HepG2 (cell line): ENCODE data around the gene KIF6. TPM values are rescaled to one million over a fixed set of nuclear protein-coding genes. Genes with fewer than 3 reads are reported as not detected.

Experiments used
- HOXA5 ChIP-seq: sonication (generic); formaldehyde crosslinking; IDR thresholded peaks from 2 replicates; pipeline ENCODE4 v1.4.0; 2020; ENCODE audit warnings: missing genetic modification reagents
- NAIF1 ChIP-seq: sonication (generic); formaldehyde crosslinking; IDR thresholded peaks from 2 replicates; pipeline ENCODE4 v1.5.0; 2020; ENCODE audit warnings: mild to moderate bottlenecking, missing genetic modification reagents, borderline replicate concordance
- NFKB2 ChIP-seq: sonication (generic); formaldehyde crosslinking; IDR thresholded peaks from 2 replicates; pipeline ENCODE4 v1.4.0; 2020; ENCODE audit warnings: missing genetic modification reagents, borderline replicate concordance
- PHF5A ChIP-seq: IDR thresholded peaks from one replicate; pipeline ENCODE4 v1.6.1; 2018; ENCODE audit warnings: low read depth, missing genetic modification reagents; ENCODE audit not compliant: unreplicated experiment
- RORA ChIP-seq: sonication (generic); formaldehyde crosslinking; IDR thresholded peaks from 2 replicates; pipeline ENCODE4 v1.5.0; 2020; ENCODE audit warnings: mild to moderate bottlenecking, missing genetic modification reagents, moderate library complexity
- SAFB2 ChIP-seq: sonication (generic); formaldehyde crosslinking; IDR thresholded peaks from 2 replicates; pipeline ENCODE4 v1.5.1; 2020; ENCODE audit warnings: missing genetic modification reagents, low read depth, mild to moderate bottlenecking, borderline replicate concordance
- SIN3B ChIP-seq: fragments of 150-350 bp; IDR thresholded peaks from 2 replicates; pipeline ENCODE4 v1.6.1; 2014; ENCODE audit warnings: low read length
- SPEN ChIP-seq: sonication (generic); formaldehyde crosslinking; IDR thresholded peaks from 2 replicates; pipeline ENCODE4 v1.5.1; 2020; ENCODE audit warnings: low read depth, mild to moderate bottlenecking, missing genetic modification reagents
- TBL1XR1 ChIP-seq: fragments of 150-350 bp; IDR thresholded peaks from 2 replicates; pipeline ENCODE4 v1.6.1; 2014; ENCODE audit warnings: borderline replicate concordance, low read length; ENCODE audit not compliant: partially characterized antibody
- ZKSCAN5 ChIP-seq: sonication (generic); formaldehyde crosslinking; IDR thresholded peaks from 2 replicates; pipeline ENCODE4 v1.5.1; 2020; ENCODE audit warnings: mild to moderate bottlenecking, missing genetic modification reagents
- ZNF280D ChIP-seq: sonication (generic); formaldehyde crosslinking; IDR thresholded peaks from 2 replicates; pipeline ENCODE4 v1.5.1; 2020; ENCODE audit warnings: mild to moderate bottlenecking, missing genetic modification reagents
- ZNF326 ChIP-seq: sonication (generic); formaldehyde crosslinking; IDR thresholded peaks from 2 replicates; pipeline ENCODE4 v1.4.0; 2020; ENCODE audit warnings: missing genetic modification reagents, borderline replicate concordance
- ZNF331 ChIP-seq: sonication (generic); formaldehyde crosslinking; IDR thresholded peaks from 2 replicates; pipeline ENCODE4 v1.4.0; 2020; ENCODE audit warnings: missing genetic modification reagents
- ZNF652 ChIP-seq: IDR thresholded peaks from 2 replicates; pipeline ENCODE4 v1.6.1; 2016; ENCODE audit warnings: low read depth, borderline replicate concordance
- ZNF800 ChIP-seq: sonication (generic); formaldehyde crosslinking; IDR thresholded peaks from 2 replicates; pipeline ENCODE4 v1.4.0; 2020; ENCODE audit warnings: missing genetic modification reagents
- ZZZ3 ChIP-seq: sonication (generic); formaldehyde crosslinking; IDR thresholded peaks from 2 replicates; pipeline ENCODE4 v1.4.0; 2020; ENCODE audit warnings: missing genetic modification reagents, mild to moderate bottlenecking, borderline replicate concordance
- polyA plus RNA-seq, 8 experiments: library from polyadenylated mRNA; depleted of rRNA in 3 of 8; stranded (reverse) in 7 of 8; unstranded in 1 of 8; fragments of >200 nt; fragmentation: Illumina TruSeq in 4 of 8; extraction: Trizol in 4 of 8; gene quantifications; 2 replicates each; pipeline versions ENCODE4 v1.2.1 to v1.2.3, GENCODE V29; 2011 to 2016; ENCODE audit warnings: low read depth in 4 of 8, missing spikeins in 1 of 8, mixed read lengths in 1 of 8; ENCODE audit not compliant: insufficient read depth in 1 of 8
- total RNA-seq, 5 experiments: library from RNA; depleted of rRNA; stranded (reverse); fragments of >200 nt; fragmentation: Illumina TruSeq; extraction: Trizol; gene quantifications; 2 replicates each; pipeline ENCODE4 v1.2.3, GENCODE V29; 2016; ENCODE audit warnings: low read depth in 1 of 5
- TF ChIP-seq, protein P1 (sequence below): sonication (generic); formaldehyde crosslinking; IDR thresholded peaks from 2 replicates; pipeline ENCODE4 v1.5.0; 2020; ENCODE audit warnings: mild to moderate bottlenecking, missing genetic modification reagents
- TF ChIP-seq, protein P2 (sequence below): sonication (generic); formaldehyde crosslinking; IDR thresholded peaks from 2 replicates; pipeline ENCODE4 v1.5.0; 2020; ENCODE audit warnings: missing genetic modification reagents, mild to moderate bottlenecking, borderline replicate concordance
- TF ChIP-seq, protein P3 (sequence below): sonication (generic); formaldehyde crosslinking; IDR thresholded peaks from 2 replicates; pipeline ENCODE4 v1.5.0; 2020; ENCODE audit warnings: missing genetic modification reagents

The KIF6 gene
- total and polyA plus RNA-seq, 2 of the 13 experiments (the other 11 are each of a cell fraction or from before 2014, with no cell fraction given) = 0.04 to 0.27 TPM

DNA sequence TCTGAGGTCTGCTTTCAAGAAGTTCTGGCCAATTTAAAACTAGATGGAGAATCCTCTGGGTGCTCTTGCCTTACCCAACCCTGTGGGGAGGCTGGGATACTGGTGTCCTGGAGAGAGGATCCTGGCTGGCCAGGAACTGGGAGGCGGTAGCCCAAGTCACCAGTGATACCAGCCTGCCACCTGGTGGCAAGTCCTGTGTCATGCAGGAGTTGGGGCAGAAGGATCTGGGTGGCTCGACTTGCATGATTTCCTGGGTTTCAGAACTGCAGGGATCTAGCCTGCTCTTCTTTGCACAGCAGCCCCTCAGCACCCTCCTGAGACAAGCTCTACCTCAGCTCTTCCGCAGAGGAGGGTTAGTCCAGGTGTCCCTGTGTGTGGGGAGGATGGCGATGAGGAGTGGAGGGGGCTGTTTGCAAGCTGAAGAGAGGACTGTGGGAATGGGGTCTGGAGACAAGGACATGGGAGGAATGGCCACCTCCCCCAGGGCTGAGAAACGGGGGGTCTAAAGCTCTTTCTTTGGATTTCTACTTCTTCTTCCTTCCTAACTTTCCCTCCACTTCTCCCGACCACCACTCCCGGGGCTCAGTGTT, 415.2 kb downstream of the KIF6 start (continued):
- TF ChIP-seq, protein P1, sequence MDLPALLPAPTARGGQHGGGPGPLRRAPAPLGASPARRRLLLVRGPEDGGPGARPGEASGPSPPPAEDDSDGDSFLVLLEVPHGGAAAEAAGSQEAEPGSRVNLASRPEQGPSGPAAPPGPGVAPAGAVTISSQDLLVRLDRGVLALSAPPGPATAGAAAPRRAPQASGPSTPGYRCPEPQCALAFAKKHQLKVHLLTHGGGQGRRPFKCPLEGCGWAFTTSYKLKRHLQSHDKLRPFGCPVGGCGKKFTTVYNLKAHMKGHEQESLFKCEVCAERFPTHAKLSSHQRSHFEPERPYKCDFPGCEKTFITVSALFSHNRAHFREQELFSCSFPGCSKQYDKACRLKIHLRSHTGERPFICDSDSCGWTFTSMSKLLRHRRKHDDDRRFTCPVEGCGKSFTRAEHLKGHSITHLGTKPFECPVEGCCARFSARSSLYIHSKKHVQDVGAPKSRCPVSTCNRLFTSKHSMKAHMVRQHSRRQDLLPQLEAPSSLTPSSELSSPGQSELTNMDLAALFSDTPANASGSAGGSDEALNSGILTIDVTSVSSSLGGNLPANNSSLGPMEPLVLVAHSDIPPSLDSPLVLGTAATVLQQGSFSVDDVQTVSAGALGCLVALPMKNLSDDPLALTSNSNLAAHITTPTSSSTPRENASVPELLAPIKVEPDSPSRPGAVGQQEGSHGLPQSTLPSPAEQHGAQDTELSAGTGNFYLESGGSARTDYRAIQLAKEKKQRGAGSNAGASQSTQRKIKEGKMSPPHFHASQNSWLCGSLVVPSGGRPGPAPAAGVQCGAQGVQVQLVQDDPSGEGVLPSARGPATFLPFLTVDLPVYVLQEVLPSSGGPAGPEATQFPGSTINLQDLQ (CRISPR knock-in tag) = no peak
- no peak for TF ChIP-seq TBL1XR1
- 0 out of 2 replicates have a peak, but pooled peaks have one; percentile 31 for TF ChIP-seq ZNF331 (CRISPR knock-in tag)
- TF ChIP-seq HOXA5 = no peak
- no peak for TF ChIP-seq ZNF326 (CRISPR knock-in tag)
- no peak for TF ChIP-seq SAFB2 (CRISPR knock-in tag)
- TF ChIP-seq, protein P2, sequence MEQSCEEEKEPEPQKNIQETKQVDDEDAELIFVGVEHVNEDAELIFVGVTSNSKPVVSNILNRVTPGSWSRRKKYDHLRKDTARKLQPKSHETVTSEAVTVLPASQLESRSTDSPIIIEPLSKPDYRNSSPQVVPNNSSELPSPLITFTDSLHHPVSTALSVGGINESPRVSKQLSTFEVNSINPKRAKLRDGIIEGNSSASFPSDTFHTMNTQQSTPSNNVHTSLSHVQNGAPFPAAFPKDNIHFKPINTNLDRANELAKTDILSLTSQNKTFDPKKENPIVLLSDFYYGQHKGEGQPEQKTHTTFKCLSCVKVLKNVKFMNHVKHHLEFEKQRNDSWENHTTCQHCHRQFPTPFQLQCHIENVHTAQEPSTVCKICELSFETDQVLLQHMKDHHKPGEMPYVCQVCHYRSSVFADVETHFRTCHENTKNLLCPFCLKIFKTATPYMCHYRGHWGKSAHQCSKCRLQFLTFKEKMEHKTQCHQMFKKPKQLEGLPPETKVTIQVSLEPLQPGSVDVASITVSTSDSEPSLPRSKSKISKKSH (CRISPR knock-in tag) = peak; percentile 31; the same call in 1 of the 2 replicates
- TF ChIP-seq ZNF652 (CRISPR knock-in tag) = no peak
- TF ChIP-seq SIN3B = no peak
- TF ChIP-seq ZKSCAN5 (CRISPR knock-in tag) = no peak
- TF ChIP-seq ZZZ3 (CRISPR knock-in tag) = no peak
- no peak; the same call in 1 of the 2 replicates for TF ChIP-seq NFKB2 (CRISPR knock-in tag)
- TF ChIP-seq, protein P3, sequence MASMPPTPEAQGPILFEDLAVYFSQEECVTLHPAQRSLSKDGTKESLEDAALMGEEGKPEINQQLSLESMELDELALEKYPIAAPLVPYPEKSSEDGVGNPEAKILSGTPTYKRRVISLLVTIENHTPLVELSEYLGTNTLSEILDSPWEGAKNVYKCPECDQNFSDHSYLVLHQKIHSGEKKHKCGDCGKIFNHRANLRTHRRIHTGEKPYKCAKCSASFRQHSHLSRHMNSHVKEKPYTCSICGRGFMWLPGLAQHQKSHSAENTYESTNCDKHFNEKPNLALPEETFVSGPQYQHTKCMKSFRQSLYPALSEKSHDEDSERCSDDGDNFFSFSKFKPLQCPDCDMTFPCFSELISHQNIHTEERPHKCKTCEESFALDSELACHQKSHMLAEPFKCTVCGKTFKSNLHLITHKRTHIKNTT (CRISPR knock-in tag) = no peak
- TF ChIP-seq ZNF800 (CRISPR knock-in tag) = no peak
- TF ChIP-seq RORA (CRISPR knock-in tag) = no peak
- no peak for TF ChIP-seq NAIF1
- no peak for TF ChIP-seq ZNF280D
- no peak for TF ChIP-seq SPEN (CRISPR knock-in tag)
- TF ChIP-seq PHF5A (CRISPR knock-in tag) = no peak
